Measurements from ENCODE around the gene SPPL2C. TPM values are rescaled to one million over a fixed set of nuclear protein-coding genes. Genes with fewer than 3 reads are reported as not detected.

The SPPL2C gene
- polyA plus RNA-seq, 1 donor (not counting 4 experiments of a cell fraction or from before 2014, with no cell fraction given) = not detected

DNA sequence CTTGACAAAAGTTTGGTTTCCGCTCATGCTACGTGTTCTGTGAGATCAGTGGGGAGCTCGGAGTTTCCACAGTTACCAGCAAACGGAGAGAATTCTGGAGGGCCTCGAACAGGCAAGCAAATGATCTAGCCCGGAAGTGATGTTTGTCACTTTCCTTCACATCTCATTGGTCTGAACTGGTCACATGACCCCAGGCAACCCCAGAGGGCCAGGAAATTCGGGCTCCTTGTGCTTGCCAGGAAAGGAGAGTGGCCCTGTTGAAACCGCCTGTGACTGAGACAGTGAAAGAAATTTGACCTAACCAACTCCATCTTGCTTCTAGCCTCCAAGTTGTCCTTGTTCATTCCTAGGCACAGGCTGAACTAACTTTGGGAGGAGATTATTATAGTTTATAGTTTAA lies 23.0 kb downstream of the SPPL2C start:
- Histone ChIP-seq H3K4me2 (ENCODE audit: control insufficient read depth, extremely low read depth, insufficient read depth, low read depth, low read length) (no peak overlapping the region), H3K79me2 (ENCODE audit: control insufficient read depth, insufficient read depth, low read length) (no peaks in the 10 kb centered on the region), H3K9ac (ENCODE audit: control insufficient read depth, extremely low read depth, insufficient read depth, low read length) (no peak overlapping the region), H3K36me3 (ENCODE audit: control insufficient read depth in 2 of 2, extremely low read depth in 1 of 2, insufficient read depth in 2 of 2, low read length in 2 of 2) (no peaks in the 10 kb centered on the region), H3K27ac (ENCODE audit: control insufficient read depth, insufficient read depth, low read length) (no peak overlapping the region), H4K20me1 (ENCODE audit: control insufficient read depth, extremely low read depth, insufficient read depth, low read length) (no peaks in the 10 kb centered on the region), H3K9me3 (ENCODE audit: control insufficient read depth, low read depth, low read length) (no peaks in the 10 kb centered on the region), H3K9me1 (ENCODE audit: control insufficient read depth, extremely low read depth, insufficient read depth, low read length) (no peaks in the 10 kb centered on the region), H3K4me3 (ENCODE audit: control insufficient read depth in 2 of 3, extremely low read depth in 1 of 3, insufficient read depth in 2 of 3, low read depth in 1 of 3, low read length in 3 of 3) (no peak overlapping the region), H2AFZ (ENCODE audit: control insufficient read depth, low read length) (no peak overlapping the region), H3K27me3 (ENCODE audit: control insufficient read depth, extremely low read depth, insufficient read depth, low read length) (peaks cover 14% of the 10 kb centered on the region), H3K4me1 (ENCODE audit: control insufficient read depth, extremely low read depth, insufficient read depth, low read length) (no peaks in the 10 kb centered on the region)
- no peak for FAIRE-seq
- TF ChIP-seq, protein P1, sequence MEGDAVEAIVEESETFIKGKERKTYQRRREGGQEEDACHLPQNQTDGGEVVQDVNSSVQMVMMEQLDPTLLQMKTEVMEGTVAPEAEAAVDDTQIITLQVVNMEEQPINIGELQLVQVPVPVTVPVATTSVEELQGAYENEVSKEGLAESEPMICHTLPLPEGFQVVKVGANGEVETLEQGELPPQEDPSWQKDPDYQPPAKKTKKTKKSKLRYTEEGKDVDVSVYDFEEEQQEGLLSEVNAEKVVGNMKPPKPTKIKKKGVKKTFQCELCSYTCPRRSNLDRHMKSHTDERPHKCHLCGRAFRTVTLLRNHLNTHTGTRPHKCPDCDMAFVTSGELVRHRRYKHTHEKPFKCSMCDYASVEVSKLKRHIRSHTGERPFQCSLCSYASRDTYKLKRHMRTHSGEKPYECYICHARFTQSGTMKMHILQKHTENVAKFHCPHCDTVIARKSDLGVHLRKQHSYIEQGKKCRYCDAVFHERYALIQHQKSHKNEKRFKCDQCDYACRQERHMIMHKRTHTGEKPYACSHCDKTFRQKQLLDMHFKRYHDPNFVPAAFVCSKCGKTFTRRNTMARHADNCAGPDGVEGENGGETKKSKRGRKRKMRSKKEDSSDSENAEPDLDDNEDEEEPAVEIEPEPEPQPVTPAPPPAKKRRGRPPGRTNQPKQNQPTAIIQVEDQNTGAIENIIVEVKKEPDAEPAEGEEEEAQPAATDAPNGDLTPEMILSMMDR (optimal IDR thresholded peaks at IDR 0.05 in 1 of 3, IDR thresholded peaks at IDR 0.05 in 1 of 3, conservative IDR thresholded peaks at IDR 0.05 in 1 of 3; ENCODE audit: extremely low read depth in 1 of 3, insufficient read depth in 2 of 3, low read length in 3 of 3) = no peak
- no peak for TF ChIP-seq EZH2 (IDR thresholded peaks at IDR 0.05; ENCODE audit: low read length)
- no peak for DNase-seq (ENCODE audit: low read depth, low spot score)
- dilution Hi-C loops (cut with MboI; ENCODE audit: extremely low pct_ligation_motif_present, low sequenced_read_pairs) = loop anchor here (25.0 kb wide), 1 partner anchor 230 kb away; no protein-coding TSS in a partner anchor

DNA sequence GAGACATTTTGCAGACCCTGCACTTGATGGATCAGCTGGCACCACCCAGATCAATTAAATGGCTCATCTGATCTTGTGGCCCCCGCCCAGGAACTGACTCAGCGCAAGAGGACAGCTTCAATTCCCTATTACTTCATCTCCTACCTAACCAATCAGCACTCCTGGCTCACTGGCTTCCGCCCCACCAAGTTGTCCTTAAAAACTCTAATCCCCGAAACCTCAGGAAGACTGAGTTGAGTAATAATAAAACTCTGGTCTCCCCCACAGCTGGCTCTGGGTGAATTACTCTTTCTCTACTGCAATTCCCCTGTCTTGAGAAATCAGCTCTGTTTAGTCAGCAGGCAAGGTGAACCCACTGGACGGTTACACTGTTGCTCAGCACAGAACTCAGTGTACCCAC lies 23.6 kb downstream of the SPPL2C start:
- no peak overlapping the region for H2AFZ ChIP-seq (ENCODE audit: control insufficient read depth, low read length)
- FAIRE-seq (no peak), DNase-seq (ENCODE audit: low read depth, low spot score) (no peak)
- H3K9me1 ChIP-seq (ENCODE audit: control insufficient read depth, extremely low read depth, insufficient read depth, low read length) = no peaks in the 10 kb centered on the region
- H3K36me3 ChIP-seq (ENCODE audit: control insufficient read depth in 2 of 2, extremely low read depth in 1 of 2, insufficient read depth in 2 of 2, low read length in 2 of 2) = no peaks in the 10 kb centered on the region
- H4K20me1 ChIP-seq (ENCODE audit: control insufficient read depth, extremely low read depth, insufficient read depth, low read length) = no peaks in the 10 kb centered on the region
- H3K27ac ChIP-seq (ENCODE audit: control insufficient read depth, insufficient read depth, low read length) = no peak overlapping the region
- H3K4me3 ChIP-seq (ENCODE audit: control insufficient read depth in 2 of 3, extremely low read depth in 1 of 3, insufficient read depth in 2 of 3, low read depth in 1 of 3, low read length in 3 of 3) = no peak overlapping the region
- TF ChIP-seq, protein P1 (optimal IDR thresholded peaks at IDR 0.05 in 1 of 3, IDR thresholded peaks at IDR 0.05 in 1 of 3, conservative IDR thresholded peaks at IDR 0.05 in 1 of 3; ENCODE audit: extremely low read depth in 1 of 3, insufficient read depth in 2 of 3, low read length in 3 of 3) = no peak
- no peak for TF ChIP-seq EZH2 (IDR thresholded peaks at IDR 0.05; ENCODE audit: low read length)
- no peaks in the 10 kb centered on the region for H3K9me3 ChIP-seq (ENCODE audit: control insufficient read depth, low read depth, low read length)
- no peak overlapping the region for H3K9ac ChIP-seq (ENCODE audit: control insufficient read depth, extremely low read depth, insufficient read depth, low read length)
- dilution Hi-C loops (cut with MboI; ENCODE audit: extremely low pct_ligation_motif_present, low sequenced_read_pairs) = loop anchor here (25.0 kb wide), 1 partner anchor 231 kb away; no protein-coding TSS in a partner anchor
- H3K27me3 ChIP-seq (ENCODE audit: control insufficient read depth, extremely low read depth, insufficient read depth, low read length) = peaks cover 14% of the 10 kb centered on the region
- H3K4me1 ChIP-seq (ENCODE audit: control insufficient read depth, extremely low read depth, insufficient read depth, low read length) = no peaks in the 10 kb centered on the region
- no peak overlapping the region for H3K4me2 ChIP-seq (ENCODE audit: control insufficient read depth, extremely low read depth, insufficient read depth, low read depth, low read length)
- H3K79me2 ChIP-seq (ENCODE audit: control insufficient read depth, insufficient read depth, low read length) = no peaks in the 10 kb centered on the region
